GM23248 (cell line): ENCODE results near the gene SGF29. TPM values are rescaled to one million over a fixed set of nuclear protein-coding genes. Genes with fewer than 3 reads are reported as not detected.
"Not testable (repeated sequence)": the region's sequence is repeated elsewhere in the genome, so short reads cannot be mapped to it uniquely, and the experiment has no call there.

Experiments used
- DNase-seq: peaks from one replicate; pipeline ENCODE4 v3.0.0-alpha.2; 2015
- H2AFZ ChIP-seq: fragments of 200-600 bp; sonication (generic); 2 replicates; pipeline ENCODE4 v1.6.1; 2016; ENCODE audit warnings: antibody characterized with exemption
- H3F3A ChIP-seq: fragments of 200-600 bp; sonication (generic); 2 replicates; pipeline ENCODE4 v1.6.1; 2016; ENCODE audit warnings: mild to moderate bottlenecking, antibody characterized with exemption, mixed run types; ENCODE audit not compliant: insufficient read depth
- H3K27ac ChIP-seq: fragments of 200-600 bp; sonication (generic); 2 replicates; pipeline ENCODE4 v1.5.1; 2016; ENCODE audit warnings: mild to moderate bottlenecking
- H3K27me3 ChIP-seq: fragments of 200-600 bp; sonication (generic); replicated peaks from 2 replicates; pipeline ENCODE4 v1.6.1; 2016; ENCODE audit warnings: mild to moderate bottlenecking; ENCODE audit not compliant: insufficient read depth
- H3K36me3 ChIP-seq: fragments of 200-600 bp; sonication (generic); 2 replicates; pipeline ENCODE4 v1.6.1; 2016; ENCODE audit warnings: low read depth, mild to moderate bottlenecking
- H3K4me1 ChIP-seq: fragments of 200-600 bp; sonication (generic); 2 replicates; pipeline ENCODE4 v1.6.1; 2016; ENCODE audit warnings: mild to moderate bottlenecking; ENCODE audit not compliant: insufficient read depth
- H3K4me2 ChIP-seq: fragments of 200-600 bp; sonication (generic); one replicate; pipeline ENCODE4 v1.6.1; 2016; ENCODE audit warnings: mild to moderate bottlenecking; ENCODE audit not compliant: unreplicated experiment
- H3K4me3 ChIP-seq: fragments of 200-600 bp; sonication (generic); 2 replicates; pipeline ENCODE4 v1.5.1; 2016; ENCODE audit warnings: mild to moderate bottlenecking
- H3K79me2 ChIP-seq: fragments of 200-600 bp; sonication (generic); 2 replicates; pipeline ENCODE4 v1.6.1; 2016; ENCODE audit warnings: mild to moderate bottlenecking; ENCODE audit not compliant: insufficient read depth
- H3K9ac ChIP-seq: fragments of 200-600 bp; sonication (generic); 2 replicates; pipeline ENCODE4 v1.6.1; 2016; ENCODE audit warnings: mild to moderate bottlenecking
- H3K9me2 ChIP-seq: fragments of 200-600 bp; sonication (generic); 2 replicates; pipeline ENCODE4 v1.6.1; 2016; ENCODE audit warnings: mixed run types, mild to moderate bottlenecking, moderate library complexity; ENCODE audit not compliant: insufficient read depth
- H3K9me3 ChIP-seq: fragments of 200-600 bp; sonication (generic); one replicate; pipeline ENCODE4 v1.6.1; 2017; ENCODE audit warnings: low read depth
- H4K20me1 ChIP-seq: fragments of 200-600 bp; sonication (generic); 2 replicates; pipeline ENCODE4 v1.6.0; 2016; ENCODE audit not compliant: insufficient read depth
- EZH2 ChIP-seq: fragments of 200-600 bp; sonication (generic); IDR thresholded peaks from 2 replicates; pipeline ENCODE4 v1.6.1; 2018; ENCODE audit warnings: antibody characterized with exemption, mild to moderate bottlenecking; ENCODE audit not compliant: insufficient read depth, poor library complexity, severe bottlenecking
- EZH2phosphoT487 ChIP-seq: fragments of 200-600 bp; sonication (generic); IDR thresholded peaks from 2 replicates; pipeline ENCODE4 v1.6.1; 2018; ENCODE audit warnings: antibody characterized with exemption, moderate library complexity, mild to moderate bottlenecking, low read depth; ENCODE audit not compliant: insufficient read depth
- WGBS, 2 experiments: methylation state at CpG; one replicate each; pipeline ENCODE4 v1.1.6; 2015 to 2017; ENCODE audit warnings: low lambda C conversion rate in 2 of 2, low coverage in 1 of 2; ENCODE audit errors: missing lambda C conversion rate in 2 of 2; 5-methylcytosine and 5-hydroxymethylcytosine counted together
- in situ Hi-C: fragments of 300-500 bp; cut with MboI; formaldehyde crosslinking; loops from 2 replicates; pipeline ENCODE4 v1.15.0; 2020
- polyA plus RNA-seq: library from polyadenylated mRNA; unstranded; fragments of >200 nt; fragmentation: Nextera tagmentation; extraction: Ambion mirVana; gene quantifications from 2 replicates; pipeline ENCODE4 v1.2.1, GENCODE V29; 2016
- total RNA-seq: library from RNA; depleted of rRNA; stranded (reverse); fragments of >200 nt; shearing (Covaris generic); gene quantifications from 2 replicates; pipeline ENCODE4 v1.2.3, GENCODE V29; 2014

The SGF29 gene
- total and polyA plus RNA-seq, 2 experiments from 2014 or later, result 6.3 to 9.9 TPM

GRCh38 chr16:28602062-28602461 lies 48.3 kb downstream of the SGF29 start:
- in situ Hi-C loops, H3K4me1 ChIP-seq, H3K27ac ChIP-seq, DNase-seq, H2AFZ ChIP-seq, H3K4me2 ChIP-seq, H3K9me3 ChIP-seq, H4K20me1 ChIP-seq, H3K9ac ChIP-seq, H3K4me3 ChIP-seq, H3F3A ChIP-seq, H3K27me3 ChIP-seq, H3K9me2 ChIP-seq, H3K79me2 ChIP-seq, H3K36me3 ChIP-seq: not testable (repeated sequence)
- 44 to 52% methylated on average over 6 to 7 of the region's 10 CpGs for WGBS, 2 experiments

GRCh38 chr16:28602529-28602928 lies 48.8 kb downstream of the SGF29 start:
- H3K79me2 ChIP-seq, result no peaks in the 10 kb centered on the region
- H3K9me2 ChIP-seq, result no peaks in the 10 kb centered on the region
- 57 to 59% methylated on average over 4 to 6 of the region's 6 CpGs for WGBS, 2 experiments
- H3K27ac ChIP-seq, result no peak overlapping the region
- no peak overlapping the region for H2AFZ ChIP-seq
- H3K4me2 ChIP-seq, result no peak overlapping the region
- no peaks in the 10 kb centered on the region for H3F3A ChIP-seq
- no peaks in the 10 kb centered on the region for H3K9me3 ChIP-seq
- H3K9ac ChIP-seq, result no peak overlapping the region
- H3K4me3 ChIP-seq, result no peak overlapping the region
- in situ Hi-C loops, result no loop called here
- H4K20me1 ChIP-seq, result no peaks in the 10 kb centered on the region
- H3K27me3 ChIP-seq, result peaks cover 4% of the 10 kb centered on the region
- H3K36me3 ChIP-seq, result no peaks in the 10 kb centered on the region
- no peaks in the 10 kb centered on the region for H3K4me1 ChIP-seq
- no peak for DNase-seq
- no peak for TF ChIP-seq EZH2phosphoT487

- Histone ChIP-seq H3K9me2 (no peaks in the 10 kb centered on the region), H3K4me1 (no peaks in the 10 kb centered on the region), H3K27me3 (peaks cover 4% of the 10 kb centered on the region), H3K4me2 (no peak overlapping the region), H3K9ac (no peak overlapping the region), H3K79me2 (no peaks in the 10 kb centered on the region), H3K27ac (no peak overlapping the region), H2AFZ (no peak overlapping the region), H3F3A (no peaks in the 10 kb centered on the region), H3K36me3 (no peaks in the 10 kb centered on the region), H4K20me1 (no peaks in the 10 kb centered on the region), H3K4me3 (no peak overlapping the region), H3K9me3 (no peaks in the 10 kb centered on the region)
- no peak for DNase-seq
- WGBS, 2 experiments, result 61 to 62% methylated on average over 10 to 11 of the region's 11 CpGs
- TF ChIP-seq EZH2phosphoT487 (no peak), EZH2 (no peak)
- in situ Hi-C loops, result no loop called here
Observed at GRCh38 chr16:28603381-28604185, 49.9 kb downstream of the SGF29 start.

GRCh38 chr16:28604186-28604565 lies 50.5 kb downstream of the SGF29 start:
- in situ Hi-C loops, result no loop called here
- Histone ChIP-seq H3K4me2 (no peak overlapping the region), H3K9me3 (no peaks in the 10 kb centered on the region), H3K4me1 (no peaks in the 10 kb centered on the region), H4K20me1 (no peaks in the 10 kb centered on the region), H3K4me3 (no peak overlapping the region), H3K9me2 (no peaks in the 10 kb centered on the region), H3F3A (no peaks in the 10 kb centered on the region), H3K27ac (no peak overlapping the region), H3K79me2 (no peaks in the 10 kb centered on the region), H2AFZ (no peak overlapping the region), H3K27me3 (peaks cover 4% of the 10 kb centered on the region), H3K9ac (no peak overlapping the region), H3K36me3 (no peaks in the 10 kb centered on the region)
- TF ChIP-seq EZH2 (no peak), EZH2phosphoT487 (no peak)
- no peak for DNase-seq
- WGBS, 2 experiments, result 65 to 70% methylated on average over 8 of the region's 8 CpGs
